Prostate gland (tissue), 2 donors: Measurements from ENCODE around the gene CLASP2. TPM values are rescaled to one million over a fixed set of nuclear protein-coding genes. Genes with fewer than 3 reads are reported as not detected.
"Not testable (repeated sequence)": the region's sequence is repeated elsewhere in the genome, so short reads cannot be mapped to it uniquely, and the experiment has no call there.

Experiments used
- DNase-seq: peaks from one replicate; pipeline ENCODE4 v3.0.0-alpha.2; 2019; ENCODE audit warnings: low spot score
- H3K27ac ChIP-seq, 2 donors: fragments of 200-600 bp; sonication (generic); 2 replicates each; pipeline ENCODE4 v1.5.1; 2017 to 2019
- H3K27me3 ChIP-seq: fragments of 200-600 bp; sonication (generic); replicated peaks from 2 replicates; pipeline ENCODE4 v1.5.1; 2019; ENCODE audit not compliant: insufficient read depth
- H3K36me3 ChIP-seq, 2 donors: fragments of 200-600 bp; sonication (generic); 1 replicate in 1 of 2; 2 replicates in 1 of 2; pipeline versions ENCODE4 v1.5.1 to v1.8.1; 2017 to 2019
- H3K4me1 ChIP-seq: fragments of 200-600 bp; sonication (generic); replicated peaks from 2 replicates; pipeline ENCODE4 v1.5.1; 2019
- H3K4me3 ChIP-seq, 2 donors: fragments of 200-600 bp; sonication (generic); 2 replicates each; pipeline ENCODE4 v1.5.1; 2017 to 2019
- H3K9me3 ChIP-seq: fragments of 200-600 bp; sonication (generic); 2 replicates; pipeline ENCODE4 v1.5.1; 2017
- CTCF ChIP-seq, 4 experiments: fragments of 200-600 bp in 2 of 4; fragments of 450-650 bp in 2 of 4; sonication (generic) in 2 of 4; IDR thresholded peaks; 1 replicate in 3 of 4; 2 replicates in 1 of 4; pipeline ENCODE4 v1.5.1; 2016 to 2019; ENCODE audit warnings: antibody characterized with exemption in 4 of 4, mild to moderate bottlenecking in 2 of 4, moderate library complexity in 2 of 4
- POLR2A ChIP-seq: fragments of 450-650 bp; IDR thresholded peaks from one replicate; pipeline ENCODE4 v1.6.1; 2016; ENCODE audit warnings: antibody characterized with exemption, mild to moderate bottlenecking
- POLR2AphosphoS5 ChIP-seq: sonication (generic); formaldehyde crosslinking; IDR thresholded peaks from one replicate; pipeline ENCODE4 v1.6.1; 2017; ENCODE audit warnings: antibody characterized with exemption
- WGBS: methylation state at CpG from one replicate; pipeline ENCODE4 v1.1.5; 2018; 5-methylcytosine and 5-hydroxymethylcytosine counted together
- intact Hi-C: fragments of 100-400 bp; cut with DNase I; formaldehyde crosslinking; loops from one replicate; pipeline ENCODE4 v1.14.2; 2022
- total RNA-seq, 2 donors: library from RNA; depleted of rRNA; stranded (reverse); fragments of >200 nt; gene quantifications; one replicate each; pipeline ENCODE4 v1.1.0, GENCODE V29; 2016

Gene CLASP2
- total RNA-seq, 2 donors from 2014 or later, result 34.5 to 73.2 TPM

- 21% methylated on average over 1 of the region's 1 CpG for WGBS
- H3K9me3 ChIP-seq, result no peaks in the 10 kb centered on the region
- no peaks in the 10 kb centered on the region for H3K36me3 ChIP-seq
- intact Hi-C loops, result no loop called here
- no peak for DNase-seq
- TF ChIP-seq POLR2AphosphoS5, result no peak
- no peak for TF ChIP-seq POLR2A
- TF ChIP-seq CTCF (IDR thresholded peaks at IDR 0.05), result no peak
- H3K27ac ChIP-seq, result no peak overlapping the region
- no peaks in the 10 kb centered on the region for H3K4me1 ChIP-seq
- no peaks in the 10 kb centered on the region for H3K27me3 ChIP-seq
- H3K4me3 ChIP-seq, result no peak overlapping the region
These were observed 36.4 kb downstream of the CLASP2 start for GRCh38 chr3:33681667-33682066.

DNA sequence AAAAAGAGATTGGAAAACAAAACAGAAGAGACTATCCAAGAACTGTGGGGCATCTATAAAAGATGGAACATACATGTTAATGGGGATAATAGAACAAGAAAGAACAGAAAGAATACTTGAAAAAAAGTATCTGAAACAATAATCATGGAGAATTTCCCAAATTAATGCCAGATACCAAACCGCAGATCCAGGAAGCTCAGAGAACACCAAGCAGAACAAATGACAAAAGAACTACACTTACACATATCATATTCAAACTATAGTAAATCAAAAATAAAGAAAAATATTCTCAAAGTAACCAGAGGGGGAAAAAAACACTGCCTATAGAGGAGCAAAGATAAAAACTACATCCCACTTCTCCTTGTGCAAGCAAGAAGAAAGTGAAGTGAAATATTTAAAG lies 40.0 kb downstream of the CLASP2 start:
- no peak overlapping the region for H3K4me3 ChIP-seq
- TF ChIP-seq POLR2A (no peak), POLR2AphosphoS5 (no peak), CTCF (IDR thresholded peaks at IDR 0.05) (no peak)
- H3K36me3 ChIP-seq, result no peaks in the 10 kb centered on the region
- H3K27me3 ChIP-seq, result no peaks in the 10 kb centered on the region
- intact Hi-C loops, result no loop called here
- no peaks in the 10 kb centered on the region for H3K9me3 ChIP-seq
- no peak for DNase-seq
- no peaks in the 10 kb centered on the region for H3K4me1 ChIP-seq
- no peak overlapping the region for H3K27ac ChIP-seq
- WGBS, result 95% methylated on average over 1 of the region's 1 CpG

DNA sequence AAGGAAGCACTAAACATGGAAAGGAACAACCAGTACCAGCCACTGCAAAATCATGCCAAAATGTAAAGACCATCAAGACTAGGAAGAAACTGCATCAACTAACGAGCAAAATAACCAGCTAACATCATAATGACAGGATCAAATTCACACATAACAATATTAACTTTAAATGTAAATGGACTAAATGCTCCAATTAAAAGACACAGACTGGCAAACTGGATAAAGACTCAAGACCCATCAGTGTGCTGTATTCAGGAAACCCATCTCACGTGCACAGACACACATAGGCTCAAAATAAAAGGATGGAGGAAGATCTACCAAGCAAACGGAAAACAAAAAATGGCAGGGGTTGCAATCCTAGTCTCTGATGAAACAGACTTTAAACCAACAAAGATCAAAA lies 44.6 kb downstream of the CLASP2 start:
- H3K9me3 ChIP-seq, H3K4me3 ChIP-seq, H3K27ac ChIP-seq, intact Hi-C loops, DNase-seq, H3K27me3 ChIP-seq, H3K4me1 ChIP-seq, H3K36me3 ChIP-seq: not testable (repeated sequence)
- 95% methylated on average over 2 of the region's 3 CpGs for WGBS

- no peak overlapping the region for H3K4me3 ChIP-seq
- no peaks in the 10 kb centered on the region for H3K36me3 ChIP-seq
- no peaks in the 10 kb centered on the region for H3K4me1 ChIP-seq
- no peak for DNase-seq
- TF ChIP-seq POLR2AphosphoS5 (no peak), POLR2A (no peak), CTCF (IDR thresholded peaks at IDR 0.05) (no peak)
- no peaks in the 10 kb centered on the region for H3K27me3 ChIP-seq
- intact Hi-C loops, result no loop called here
- H3K9me3 ChIP-seq, result no peaks in the 10 kb centered on the region
- 96% methylated on average over 5 of the region's 5 CpGs for WGBS
- no peak overlapping the region for H3K27ac ChIP-seq
These were observed 49.4 kb downstream of the CLASP2 start for GRCh38 chr3:33668618-33669017.

DNA sequence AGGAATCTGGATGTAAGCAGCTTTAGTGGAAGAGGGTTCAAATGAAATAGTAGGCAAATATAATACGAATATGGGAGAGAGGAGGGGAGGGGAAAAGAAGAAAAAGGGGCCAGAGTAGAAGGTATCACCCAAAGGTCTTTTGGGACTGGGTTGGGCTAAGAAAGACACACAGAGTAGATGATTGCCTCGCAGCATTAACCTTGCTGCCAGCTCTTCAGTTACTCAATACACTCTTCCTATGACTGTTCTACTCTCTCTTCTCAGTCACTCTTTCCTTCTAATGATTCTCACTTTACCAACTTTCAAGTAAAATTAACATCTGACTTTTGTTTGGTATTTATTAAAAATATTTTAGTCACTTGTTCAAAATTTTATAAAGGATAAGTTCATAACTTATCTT lies 52.8 kb downstream of the CLASP2 start:
- H3K27ac ChIP-seq, result no peak overlapping the region
- WGBS, result 93% methylated on average over 2 of the region's 2 CpGs
- intact Hi-C loops, result no loop called here

More for the DNA sequence above, 52.8 kb downstream of the CLASP2 start:
- no peak for DNase-seq
- H3K27me3 ChIP-seq, result no peaks in the 10 kb centered on the region
- H3K36me3 ChIP-seq, result no peaks in the 10 kb centered on the region
- TF ChIP-seq POLR2AphosphoS5 (no peak), POLR2A (no peak), CTCF (IDR thresholded peaks at IDR 0.05) (no peak)
- H3K4me1 ChIP-seq, result no peaks in the 10 kb centered on the region
- H3K4me3 ChIP-seq, result no peak overlapping the region
- H3K9me3 ChIP-seq, result no peaks in the 10 kb centered on the region
